AG09309 (cell line): ENCODE measurements around the gene DAB2IP.

ENCODE experiments used
- DNase-seq: peaks from one replicate; pipeline ENCODE4 v3.0.0-alpha.2; 2010; ENCODE audit warnings: low read depth
- H3K4me3 ChIP-seq: 2 replicates; pipeline ENCODE4 v1.5.1; 2011; ENCODE audit warnings: mild to moderate bottlenecking, low read depth, low read length, moderate library complexity; ENCODE audit not compliant: control insufficient read depth
- TF ChIP-seq, protein P1 (sequence below): IDR thresholded peaks from 2 replicates; pipeline ENCODE4 v1.5.1; 2011; ENCODE audit warnings: mild to moderate bottlenecking, low read depth, low read length, inconsistent platforms; ENCODE audit not compliant: insufficient read depth, control insufficient read depth; ENCODE audit errors: missing control alignments

DAB2IP gene

GRCh38 chr9:121718084-121718483 lies 66.7 kb downstream of the DAB2IP start:
- H3K4me3 ChIP-seq: no peak overlapping the region
- TF ChIP-seq, protein P1, sequence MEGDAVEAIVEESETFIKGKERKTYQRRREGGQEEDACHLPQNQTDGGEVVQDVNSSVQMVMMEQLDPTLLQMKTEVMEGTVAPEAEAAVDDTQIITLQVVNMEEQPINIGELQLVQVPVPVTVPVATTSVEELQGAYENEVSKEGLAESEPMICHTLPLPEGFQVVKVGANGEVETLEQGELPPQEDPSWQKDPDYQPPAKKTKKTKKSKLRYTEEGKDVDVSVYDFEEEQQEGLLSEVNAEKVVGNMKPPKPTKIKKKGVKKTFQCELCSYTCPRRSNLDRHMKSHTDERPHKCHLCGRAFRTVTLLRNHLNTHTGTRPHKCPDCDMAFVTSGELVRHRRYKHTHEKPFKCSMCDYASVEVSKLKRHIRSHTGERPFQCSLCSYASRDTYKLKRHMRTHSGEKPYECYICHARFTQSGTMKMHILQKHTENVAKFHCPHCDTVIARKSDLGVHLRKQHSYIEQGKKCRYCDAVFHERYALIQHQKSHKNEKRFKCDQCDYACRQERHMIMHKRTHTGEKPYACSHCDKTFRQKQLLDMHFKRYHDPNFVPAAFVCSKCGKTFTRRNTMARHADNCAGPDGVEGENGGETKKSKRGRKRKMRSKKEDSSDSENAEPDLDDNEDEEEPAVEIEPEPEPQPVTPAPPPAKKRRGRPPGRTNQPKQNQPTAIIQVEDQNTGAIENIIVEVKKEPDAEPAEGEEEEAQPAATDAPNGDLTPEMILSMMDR: no peak
- DNase-seq: no peak

DNA sequence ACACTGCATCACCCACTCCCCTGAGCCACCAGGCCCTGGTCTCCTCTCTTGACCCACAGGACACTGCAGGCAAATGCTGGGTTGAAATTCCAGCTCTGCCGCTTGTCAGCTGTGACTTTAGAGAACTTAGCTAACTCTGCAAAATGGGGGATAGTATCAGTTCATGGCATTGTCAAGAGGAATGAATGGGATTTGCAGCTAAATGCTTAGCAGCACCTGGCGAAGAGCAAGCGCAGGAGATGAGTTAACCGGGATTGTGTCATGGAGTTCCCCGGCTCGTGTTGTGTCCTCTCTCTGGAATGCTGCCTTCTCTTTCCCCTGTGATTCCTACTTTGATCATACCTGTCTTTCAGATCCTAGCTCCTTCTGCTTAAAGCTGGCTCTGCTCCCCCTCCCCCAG lies 67.1 kb downstream of the DAB2IP start:
- DNase-seq: no peak
- TF ChIP-seq, protein P1: no peak
- no peak overlapping the region for H3K4me3 ChIP-seq

DNA sequence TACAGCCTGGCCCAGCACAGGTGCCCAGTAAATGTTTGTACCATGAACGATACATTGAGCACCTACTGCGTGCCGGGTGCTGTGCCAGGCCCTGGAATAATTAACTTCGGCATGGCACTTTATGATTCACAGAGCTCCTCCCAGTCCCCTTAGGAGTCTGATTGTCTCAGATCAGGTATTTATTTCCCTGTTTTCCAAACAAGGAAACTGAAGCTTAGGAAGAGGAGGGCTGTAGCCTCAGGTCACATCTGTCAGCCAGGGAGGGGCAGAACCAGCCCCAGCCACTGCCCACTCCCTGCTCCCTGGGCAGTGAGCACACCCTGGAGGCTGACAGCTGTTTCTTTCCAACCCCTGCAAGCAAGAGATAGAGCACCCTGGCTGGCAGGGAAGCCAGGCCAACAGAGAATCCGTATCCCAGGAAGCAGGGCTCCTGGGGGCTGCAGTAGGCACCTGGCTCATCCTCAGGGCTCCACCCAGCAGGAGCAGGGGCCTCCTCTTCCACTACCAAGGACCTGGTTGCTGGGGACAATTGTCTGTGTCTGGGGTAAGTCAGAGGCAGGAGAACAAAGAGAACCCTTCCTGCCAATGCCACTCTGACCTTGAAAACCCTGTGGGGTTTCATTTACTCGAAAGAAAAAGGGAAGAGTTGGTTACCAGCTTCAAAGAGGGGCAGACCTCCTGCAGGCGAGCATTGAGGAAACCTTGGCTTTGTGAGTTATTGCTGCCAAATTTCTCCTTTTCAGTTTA lies 69.0 kb downstream of the DAB2IP start:
- no peak for DNase-seq
- TF ChIP-seq, protein P1: no peak
- H3K4me3 ChIP-seq: no peak overlapping the region

DNA sequence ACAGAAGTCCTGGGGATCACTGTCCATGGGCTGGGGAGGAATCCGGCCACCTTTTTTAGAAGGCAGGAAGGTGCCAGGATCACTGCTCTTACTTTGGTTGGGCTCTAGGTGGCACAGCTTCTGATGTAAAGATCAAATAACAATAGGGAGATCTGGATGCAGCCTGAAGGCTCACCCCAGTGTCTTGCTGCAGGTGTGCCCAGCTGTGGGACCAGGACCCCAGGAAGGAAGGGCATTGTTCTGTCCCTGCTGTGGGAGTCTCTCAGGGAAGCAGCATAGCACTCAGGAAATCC lies 69.6 kb downstream of the DAB2IP start:
- DNase-seq: no peak

DNA sequence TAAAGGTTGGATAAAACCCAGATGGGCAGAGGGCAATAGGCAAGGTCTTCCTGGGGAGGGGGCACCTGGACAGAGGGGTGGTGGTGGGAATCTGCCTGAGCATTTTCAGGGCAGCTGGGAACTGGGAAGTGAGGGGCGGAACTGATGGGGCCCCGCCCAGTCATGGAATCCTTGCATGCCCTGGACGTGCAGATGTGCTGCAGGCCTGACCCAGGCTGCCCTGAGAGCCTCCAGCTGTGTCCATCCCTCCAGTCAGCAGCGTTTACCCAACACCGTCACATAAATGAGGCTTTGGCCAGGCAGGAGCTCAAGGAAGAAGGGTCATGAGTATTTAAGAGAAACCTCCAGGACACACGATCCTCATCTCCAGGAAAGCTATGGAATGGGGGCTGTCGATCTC lies 70.3 kb downstream of the DAB2IP start:
- DNase-seq: no peak

More for the DNA sequence above, 69.6 kb downstream of the DAB2IP start:
- H3K4me3 ChIP-seq: no peak overlapping the region
- TF ChIP-seq, protein P1: peak; percentile 27

GRCh38 chr9:121725008-121725775 lies 73.8 kb downstream of the DAB2IP start:
- H3K4me3 ChIP-seq: no peak overlapping the region
- DNase-seq: peak; percentile 98
- TF ChIP-seq, protein P1: no peak

More for the DNA sequence above, 70.3 kb downstream of the DAB2IP start:
- TF ChIP-seq, protein P1: no peak
- H3K4me3 ChIP-seq: no peak overlapping the region
